Measurements from ENCODE around the gene UBA52.
A peak's percentile ranks its signal among the peaks of the same experiment; 100 is the strongest.
"Not testable (repeated sequence)": the region's sequence is repeated elsewhere in the genome, so short reads cannot be mapped to it uniquely, and the experiment has no call there.

Gene UBA52

DNA sequence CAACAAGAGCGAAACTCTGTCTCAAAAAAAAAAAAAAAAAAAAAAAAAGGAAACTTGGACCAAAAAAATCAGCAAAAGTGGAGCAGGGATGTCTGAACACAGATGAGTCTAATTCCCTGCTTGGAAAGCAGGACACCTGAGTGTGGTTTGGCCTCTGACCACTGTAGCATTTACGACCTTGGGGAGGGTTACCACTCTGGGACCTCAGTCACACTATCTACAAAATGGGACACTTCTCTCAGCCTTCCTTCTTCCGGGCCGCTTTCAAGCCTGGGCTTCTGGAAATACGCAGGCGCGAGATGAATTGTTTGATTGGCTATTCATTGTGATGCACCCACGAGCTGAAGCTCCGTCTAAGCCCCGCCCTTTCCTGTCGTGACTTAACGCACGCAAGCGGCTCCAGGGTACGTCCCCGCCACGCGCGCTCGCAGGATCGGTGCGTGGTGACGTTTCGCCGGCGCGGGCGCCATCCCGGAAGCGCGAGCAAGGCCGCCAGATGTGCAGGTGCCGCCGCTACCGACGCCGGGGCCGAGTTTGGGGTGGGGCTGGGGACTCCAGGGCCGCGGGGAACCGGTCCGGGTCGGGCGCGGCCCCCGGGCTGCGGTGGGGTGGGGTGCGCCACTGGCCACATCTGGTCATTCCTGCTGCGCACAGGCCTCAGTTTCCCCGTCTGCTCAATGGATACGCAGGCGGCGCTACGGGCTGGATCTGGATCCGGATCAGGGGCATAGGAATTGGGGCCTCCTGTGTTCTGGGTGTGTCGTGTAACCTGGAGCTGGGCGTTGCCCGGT, 14.1 kb upstream of the UBA52 start, which contains the start of gene KXD1:
TSS of gene KXD1 (plus strand) at position 460 of the 791 bp plus-strand sequence. CDS start 4,187 bp downstream, outside the sequence.
- DNase-seq (ENCODE audit: low read depth): peak; percentile 97

DNA sequence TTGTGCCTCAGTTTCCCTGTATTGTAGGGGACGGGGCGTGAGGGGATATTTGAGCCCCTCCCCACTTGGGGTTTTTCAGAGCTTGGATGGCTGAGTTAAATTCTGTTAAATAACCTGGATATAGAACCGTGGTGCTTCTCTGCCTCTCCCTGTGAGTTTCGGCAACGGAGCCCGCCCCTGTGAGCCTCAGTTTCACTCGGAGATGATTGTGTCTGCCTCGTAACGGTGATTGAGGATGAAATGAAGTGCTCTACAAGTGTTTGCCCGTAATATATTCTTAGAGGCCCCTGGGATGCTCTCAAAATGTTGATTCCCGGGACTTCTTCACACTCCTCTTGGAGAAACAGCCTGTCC, 13.5 kb upstream of the UBA52 start:
- no peak for DNase-seq (ENCODE audit: low read depth)

DNA sequence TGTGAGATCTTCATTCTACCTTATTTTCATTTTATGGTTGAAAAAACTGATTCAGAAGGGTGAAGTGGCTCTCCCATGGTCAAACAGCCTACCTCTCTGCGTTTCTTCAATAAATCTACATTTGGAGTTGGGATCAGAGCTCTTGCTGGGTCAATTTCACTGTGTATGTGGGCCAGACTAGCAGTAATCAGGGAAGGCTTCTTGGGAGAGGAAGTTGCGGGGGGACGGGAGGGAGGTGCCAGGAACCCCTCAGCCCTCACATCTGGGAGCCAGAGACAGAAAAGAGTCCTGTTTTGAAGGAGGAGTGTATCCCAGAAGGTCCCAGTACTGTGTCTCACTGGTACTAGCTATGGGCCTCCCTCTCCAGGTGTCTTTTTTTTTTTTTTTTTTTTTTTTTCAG, 13.1 kb upstream of the UBA52 start:
- no peak for DNase-seq (ENCODE audit: low read depth)

DNA sequence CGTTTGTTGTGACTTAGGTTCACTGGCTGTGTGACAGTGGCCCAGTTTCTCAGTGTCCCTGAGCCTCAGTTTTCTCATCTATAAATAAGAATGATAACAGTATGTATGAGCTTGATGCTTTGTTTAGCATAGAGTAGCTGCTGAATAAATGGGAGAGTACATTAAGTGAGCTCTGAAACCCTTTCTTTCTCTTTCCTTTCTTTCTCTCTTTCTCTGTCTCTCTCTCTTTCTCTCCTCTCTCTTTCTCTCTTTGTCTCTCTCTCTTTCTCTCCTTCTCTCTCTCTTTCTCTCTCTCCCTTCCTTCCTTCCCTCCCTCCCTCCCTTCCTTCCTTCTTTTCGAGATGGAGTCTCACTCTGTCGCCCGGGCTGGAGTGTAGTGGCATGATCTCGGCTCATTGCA, 12.0 kb upstream of the UBA52 start:
- DNase-seq (ENCODE audit: low read depth): no peak

DNA sequence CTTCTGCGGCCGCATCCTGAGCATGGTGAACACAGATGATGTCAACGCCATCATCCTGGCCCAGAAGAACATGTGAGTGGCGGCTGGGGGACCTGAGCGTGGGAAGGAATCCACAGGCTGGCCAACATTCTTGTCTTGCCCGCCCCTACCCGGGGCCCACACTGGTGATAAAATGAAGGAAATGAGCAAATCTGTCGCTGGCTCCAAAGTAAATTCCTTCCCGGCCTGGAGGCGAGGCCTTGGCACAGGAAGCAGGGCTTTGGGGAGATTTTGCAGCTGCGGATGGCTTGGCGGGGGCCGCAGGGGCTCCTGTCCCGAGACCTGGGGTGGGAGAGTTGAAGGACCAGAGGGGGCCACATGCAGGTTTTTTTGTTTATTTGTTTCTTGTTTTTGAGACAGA, 9.6 kb upstream of the UBA52 start:
- no peak for DNase-seq (ENCODE audit: low read depth)

DNA sequence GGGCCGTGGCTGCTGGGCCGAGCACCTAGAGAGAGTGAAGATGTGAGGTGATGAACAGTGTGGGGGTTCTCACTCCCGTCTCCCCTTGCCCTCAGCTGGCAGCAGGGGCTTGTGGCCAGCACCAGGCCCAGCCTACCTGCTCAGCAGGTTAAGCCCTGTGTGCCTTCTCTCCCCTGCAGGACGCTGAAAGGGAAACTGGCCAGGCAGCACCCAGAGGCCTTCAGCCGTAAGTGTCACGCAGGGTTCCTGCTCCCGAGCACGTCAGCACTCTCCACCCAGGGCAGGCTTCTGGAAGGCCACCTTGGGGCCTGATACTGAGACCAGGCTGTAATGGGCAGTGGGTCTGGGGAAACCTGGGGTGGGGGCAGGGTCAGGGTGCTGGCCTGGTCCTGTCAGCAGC, 4.7 kb upstream of the UBA52 start:
- no peak for DNase-seq (ENCODE audit: low read depth)

DNA sequence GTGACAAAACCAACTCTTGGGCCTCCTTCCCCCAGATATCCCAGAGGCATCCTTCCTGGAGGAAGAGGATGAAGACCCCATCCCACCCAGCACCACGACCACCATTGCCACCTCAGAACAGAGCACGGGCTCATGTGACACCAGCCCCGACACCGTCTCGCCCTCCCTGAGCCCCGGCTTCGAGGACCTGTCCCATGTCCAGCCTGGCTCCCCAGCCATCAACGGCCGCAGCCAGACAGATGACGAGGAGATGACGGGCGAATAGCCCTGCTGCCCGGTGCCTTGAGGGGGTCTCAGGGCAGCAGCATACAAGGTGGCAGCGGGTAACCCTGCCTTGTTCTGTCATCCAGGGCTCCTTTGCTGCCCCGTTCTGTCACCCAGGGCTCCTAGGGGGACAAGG, 3.3 kb upstream of the UBA52 start:
- DNase-seq (ENCODE audit: low read depth): no peak

DNA sequence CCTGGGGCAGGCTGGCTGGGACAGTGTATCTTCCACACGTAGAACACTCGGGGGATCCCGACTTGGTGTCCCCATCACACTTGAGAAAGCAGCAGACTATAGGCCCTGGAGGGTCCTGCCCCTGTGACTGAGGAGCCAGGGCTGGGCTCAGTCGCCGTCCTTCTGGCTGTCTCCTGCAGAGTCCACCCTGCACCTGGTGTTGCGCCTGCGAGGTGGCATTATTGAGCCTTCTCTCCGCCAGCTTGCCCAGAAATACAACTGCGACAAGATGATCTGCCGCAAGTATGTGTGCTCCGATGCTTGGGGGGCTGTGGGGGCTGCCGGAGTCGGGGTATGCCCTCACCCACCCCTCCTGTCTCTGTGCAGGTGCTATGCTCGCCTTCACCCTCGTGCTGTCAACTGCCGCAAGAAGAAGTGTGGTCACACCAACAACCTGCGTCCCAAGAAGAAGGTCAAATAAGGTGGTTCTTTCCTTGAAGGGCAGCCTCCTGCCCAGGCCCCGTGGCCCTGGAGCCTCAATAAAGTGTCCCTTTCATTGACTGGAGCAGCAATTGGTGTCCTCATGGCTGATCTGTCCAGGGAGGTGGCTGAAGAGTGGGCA, 3.1 kb downstream of the UBA52 start:
- no peak for DNase-seq (ENCODE audit: low read depth)

DNA sequence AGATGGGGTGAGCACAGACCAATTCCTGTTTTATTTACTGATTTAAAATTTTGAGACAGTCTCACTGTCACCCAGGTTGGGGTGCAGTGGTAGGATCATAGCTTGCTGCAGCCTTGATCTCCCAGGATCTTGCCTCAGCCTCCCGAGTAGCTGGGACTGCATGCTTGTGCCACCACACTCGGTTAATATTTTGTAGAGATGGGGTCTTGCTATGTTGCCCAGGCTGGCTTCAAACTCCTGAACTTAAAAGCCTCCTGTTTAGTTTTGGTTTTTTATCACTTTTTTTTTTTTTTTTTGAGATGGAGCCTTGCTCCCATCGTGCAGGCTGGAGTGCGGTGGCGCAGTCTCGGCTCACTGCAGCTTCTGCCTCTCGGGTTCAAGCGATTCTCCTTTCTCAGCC, 4.7 kb downstream of the UBA52 start:
- no peak for DNase-seq (ENCODE audit: low read depth)

DNA sequence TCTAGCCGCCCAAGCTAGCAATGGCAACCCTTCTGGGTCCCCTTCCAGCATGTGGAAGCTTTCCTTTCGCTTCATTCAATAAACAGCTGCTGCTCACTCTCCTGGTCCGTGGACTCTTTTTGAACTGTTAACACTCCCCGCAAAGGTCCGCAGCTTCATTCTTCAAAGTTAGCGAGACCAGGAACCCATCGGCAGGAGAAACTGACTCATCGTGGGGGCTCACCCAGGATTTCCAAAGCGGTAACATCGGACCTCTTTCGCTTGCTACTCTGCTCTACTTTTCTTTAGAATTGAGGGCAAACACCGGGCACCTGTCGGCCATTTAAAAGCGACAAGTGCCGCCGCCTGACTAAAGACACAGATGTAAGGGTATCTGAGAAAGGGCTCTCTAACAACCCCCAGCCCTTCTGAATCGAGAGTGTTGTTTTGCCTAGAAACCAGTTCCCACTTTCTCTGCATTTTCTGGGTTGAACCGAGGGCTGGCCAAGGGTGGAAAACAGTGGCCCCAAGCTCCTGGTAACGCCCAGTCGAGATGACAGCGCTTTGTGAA, 5.8 kb downstream of the UBA52 start:
- DNase-seq (ENCODE audit: low read depth): no peak

DNA sequence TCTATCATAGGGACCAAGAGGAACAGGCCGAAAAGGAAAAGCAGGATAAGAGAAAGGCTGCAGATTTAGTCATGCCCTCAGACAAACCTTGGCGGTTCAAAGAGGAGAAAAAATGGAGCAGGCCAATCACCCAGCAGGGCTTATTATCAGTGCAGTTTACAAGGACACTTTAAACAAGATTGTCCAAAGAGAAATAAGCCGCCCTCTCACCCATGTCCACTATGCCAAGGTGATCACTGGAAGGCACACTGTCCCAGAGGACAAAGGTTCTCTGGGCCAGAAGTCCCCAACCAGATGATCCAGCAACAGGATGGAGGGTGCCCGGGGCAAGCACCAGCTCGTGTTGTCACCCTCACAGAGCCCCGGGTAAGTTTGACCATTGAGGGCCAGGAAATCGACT, 8.7 kb downstream of the UBA52 start:
- no peak for DNase-seq (ENCODE audit: low read depth)

DNA sequence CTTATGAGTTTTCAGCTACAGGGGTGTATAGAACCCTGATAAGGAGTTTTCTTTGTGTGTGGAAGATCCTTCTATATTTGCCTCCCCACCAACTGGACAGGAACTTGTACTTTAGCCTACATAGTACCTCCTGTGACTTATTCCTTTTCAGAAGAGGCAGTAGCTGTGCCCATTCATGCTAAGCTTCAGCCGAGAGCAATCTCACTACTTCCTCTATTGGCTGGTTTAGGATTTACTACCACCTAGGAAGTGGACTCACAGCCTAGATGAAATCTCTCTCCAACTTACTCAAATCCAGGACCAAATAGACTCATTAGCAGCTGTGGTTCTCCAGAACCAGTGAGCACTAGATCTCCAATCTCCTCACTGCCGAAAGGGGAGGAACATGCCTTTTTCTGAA, 14.6 kb downstream of the UBA52 start:
- DNase-seq (ENCODE audit: low read depth): no peak

DNA sequence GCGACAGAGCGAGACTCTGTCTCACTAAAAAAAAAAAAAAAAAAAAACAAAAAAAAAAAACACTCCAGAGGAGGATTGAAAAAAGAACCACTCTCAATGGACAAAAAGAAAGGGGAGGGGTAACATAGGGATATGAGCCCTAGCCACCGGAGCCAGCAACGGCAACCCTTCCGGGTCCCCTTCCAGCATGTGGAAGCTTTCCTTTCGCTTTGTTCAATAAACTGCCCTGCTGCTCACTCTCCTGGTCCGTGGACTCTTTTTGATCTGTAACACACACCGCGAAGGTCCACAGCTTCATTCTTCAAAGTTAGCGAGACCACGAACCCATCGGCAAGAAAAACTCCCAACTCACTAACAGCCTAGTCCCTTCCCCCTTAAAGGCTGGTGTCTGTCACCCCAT, 15.9 kb downstream of the UBA52 start:
- no peak for DNase-seq (ENCODE audit: low read depth)

DNA sequence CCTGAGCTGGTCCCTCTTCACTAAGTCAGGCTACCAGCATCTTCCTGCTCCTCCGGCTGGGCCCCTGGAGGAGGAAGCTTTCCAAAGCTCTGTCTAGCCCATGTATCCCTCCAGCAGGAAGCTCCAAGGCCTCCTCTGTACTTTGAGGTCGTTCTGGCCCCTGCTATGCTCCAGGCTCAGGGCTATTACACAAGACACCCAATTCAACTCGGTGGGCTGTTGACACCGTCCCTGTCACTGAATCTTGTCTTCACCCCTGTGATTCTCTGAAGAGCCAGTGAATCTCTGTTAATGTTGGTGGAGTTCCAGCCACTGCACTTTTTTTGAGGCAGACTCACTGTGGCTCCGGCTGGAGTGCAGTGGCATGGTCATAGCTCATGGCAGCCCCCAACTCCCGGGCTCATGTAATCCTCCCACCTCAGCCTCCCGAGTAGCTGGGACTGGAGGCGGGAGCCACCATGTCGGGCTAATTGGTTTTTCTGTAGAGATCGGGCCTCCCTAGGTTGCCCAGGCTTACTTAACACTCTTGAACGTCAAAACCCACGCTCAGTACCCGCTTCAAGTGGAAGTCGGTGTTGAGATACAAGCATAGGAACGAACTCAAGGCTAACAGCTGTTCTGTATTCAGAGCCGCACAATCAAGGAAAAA, 16.4 kb downstream of the UBA52 start:
- DNase-seq (ENCODE audit: low read depth): no peak

DNA sequence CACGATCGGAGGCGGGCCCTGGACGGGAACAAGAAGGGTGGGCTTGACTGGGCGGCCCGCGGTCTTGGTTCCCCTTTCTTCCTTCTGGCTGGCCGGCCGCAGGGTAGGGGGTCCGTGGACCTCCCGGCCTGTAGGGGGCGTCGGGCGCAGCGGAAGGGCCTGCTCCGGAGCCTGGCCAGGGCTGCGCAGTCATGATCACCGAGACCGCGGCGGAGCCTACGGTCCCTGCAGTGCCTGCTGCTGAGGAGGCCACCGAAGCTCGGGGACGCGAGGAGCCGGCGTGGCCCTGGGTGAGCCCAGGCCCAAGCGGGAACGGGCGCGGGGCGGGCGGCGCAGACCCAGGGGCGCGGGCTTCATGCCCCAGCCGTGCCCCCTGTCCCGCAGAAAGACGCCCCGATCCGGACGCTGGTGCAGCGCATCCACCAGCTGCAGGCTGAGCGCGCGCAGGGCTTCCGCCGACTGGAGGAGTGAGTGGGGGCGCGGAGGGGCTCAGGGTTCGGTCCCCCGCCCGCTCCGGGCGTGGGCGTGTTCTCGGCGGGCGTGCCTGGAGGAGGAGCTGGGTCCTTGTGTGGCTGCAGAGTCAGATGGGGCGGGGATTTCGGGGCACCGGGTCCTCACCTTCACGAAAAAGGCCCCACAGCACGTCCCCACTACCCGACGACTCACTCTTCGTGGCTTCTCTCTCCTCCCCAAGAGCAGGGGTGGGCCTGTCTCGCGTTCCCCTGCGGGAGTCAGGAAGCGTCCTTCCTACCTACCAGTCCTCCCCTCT, 17.1 kb downstream of the UBA52 start, which contains the start of gene REX1BD:
TSS of gene REX1BD (plus strand) at position 188 of the 769 bp plus-strand sequence. CDS start at position 192, 4 bp downstream.
- peak; percentile 79 for DNase-seq (ENCODE audit: low read depth)

DNA sequence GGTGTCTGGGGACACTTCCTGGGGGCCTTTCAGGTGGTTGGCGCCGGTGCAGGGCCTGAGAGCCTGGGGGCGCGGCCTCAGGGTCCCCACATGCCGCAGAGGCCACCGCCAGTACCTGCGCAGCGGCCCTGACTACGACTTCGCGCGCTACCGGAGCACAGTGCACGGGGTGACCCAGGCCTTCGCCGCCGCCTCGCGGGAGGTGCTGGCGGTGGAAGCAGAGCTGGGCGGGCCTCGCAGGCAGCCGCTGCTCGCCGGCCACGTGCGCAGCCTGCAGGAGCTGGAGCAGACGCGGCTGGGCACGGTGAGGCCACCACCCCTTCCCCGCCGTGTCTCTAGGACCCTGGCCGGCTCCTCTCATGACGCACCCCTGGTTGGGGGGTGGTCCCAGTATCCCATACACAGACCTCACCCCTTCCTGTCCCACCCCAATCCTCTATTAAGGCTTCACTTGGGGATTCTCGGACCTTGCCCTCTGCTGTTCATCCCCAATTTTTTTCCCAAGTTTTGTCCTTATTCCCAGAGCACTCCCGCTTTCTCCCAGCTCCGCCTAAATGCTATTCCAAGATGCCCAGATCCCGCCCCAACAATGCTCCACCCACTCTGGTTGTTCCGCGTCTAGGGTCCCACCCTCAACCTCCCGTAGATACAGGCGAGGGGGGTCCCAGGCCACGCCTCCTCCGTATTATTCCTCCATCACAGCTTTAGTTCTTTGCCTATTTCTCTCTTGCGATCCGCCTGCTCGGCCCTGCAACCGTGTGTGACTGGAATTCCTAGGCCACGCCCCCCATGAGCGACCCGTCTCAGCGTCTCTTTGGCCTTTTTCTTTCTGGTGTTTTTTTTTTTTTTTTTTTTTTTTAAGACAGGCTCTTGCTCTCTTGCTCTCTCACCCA, 18.0 kb downstream of the UBA52 start:
- DNase-seq (ENCODE audit: low read depth): peak; percentile 47

DNA sequence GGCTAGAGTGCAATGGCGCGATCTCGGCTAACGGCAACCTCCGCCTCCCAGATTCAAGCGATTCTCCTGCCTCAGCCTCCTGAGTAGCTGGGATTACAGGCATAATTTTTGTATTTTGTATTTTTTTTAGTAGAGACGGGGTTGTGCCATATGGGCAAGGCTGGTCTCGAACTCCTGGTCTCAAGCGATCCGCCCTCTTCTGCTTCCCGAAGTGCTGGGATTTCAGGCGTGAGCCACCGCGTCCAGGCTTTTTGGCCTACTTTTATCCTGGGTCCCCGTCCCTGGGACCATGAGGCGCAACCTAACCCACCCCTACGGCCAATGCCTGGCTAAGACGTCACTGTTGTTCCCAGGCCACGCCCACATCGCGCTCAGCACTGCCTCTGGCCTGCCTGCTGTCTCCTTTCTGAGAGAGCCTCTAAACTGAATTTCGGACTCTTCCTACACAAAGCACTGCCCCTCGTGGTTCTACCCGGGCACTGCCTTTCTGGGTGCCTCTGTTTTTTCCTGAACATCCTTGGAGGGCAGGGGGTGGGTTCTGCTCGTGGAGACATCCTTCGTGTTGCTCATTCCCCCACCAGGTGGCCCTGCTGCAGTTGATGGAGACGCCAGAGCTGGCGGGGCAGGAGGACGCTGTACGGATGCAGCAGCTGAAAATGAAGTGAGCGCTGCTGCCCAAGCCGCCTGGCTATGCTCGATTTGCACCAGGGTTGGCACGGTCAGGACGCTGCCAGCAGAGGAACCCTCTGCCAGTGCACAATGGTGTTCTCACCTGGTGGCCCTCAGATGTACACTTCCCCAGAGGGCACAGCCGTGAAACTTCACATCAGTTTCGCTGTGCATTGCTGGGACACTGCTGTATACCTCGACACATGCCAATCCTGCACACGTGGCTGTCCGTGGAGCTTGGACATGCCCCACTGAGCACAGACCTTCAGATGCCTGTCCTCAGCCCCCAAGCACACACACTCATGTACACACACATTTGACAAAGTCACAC, 18.9 kb downstream of the UBA52 start:
- no peak for DNase-seq (ENCODE audit: low read depth)

DNA sequence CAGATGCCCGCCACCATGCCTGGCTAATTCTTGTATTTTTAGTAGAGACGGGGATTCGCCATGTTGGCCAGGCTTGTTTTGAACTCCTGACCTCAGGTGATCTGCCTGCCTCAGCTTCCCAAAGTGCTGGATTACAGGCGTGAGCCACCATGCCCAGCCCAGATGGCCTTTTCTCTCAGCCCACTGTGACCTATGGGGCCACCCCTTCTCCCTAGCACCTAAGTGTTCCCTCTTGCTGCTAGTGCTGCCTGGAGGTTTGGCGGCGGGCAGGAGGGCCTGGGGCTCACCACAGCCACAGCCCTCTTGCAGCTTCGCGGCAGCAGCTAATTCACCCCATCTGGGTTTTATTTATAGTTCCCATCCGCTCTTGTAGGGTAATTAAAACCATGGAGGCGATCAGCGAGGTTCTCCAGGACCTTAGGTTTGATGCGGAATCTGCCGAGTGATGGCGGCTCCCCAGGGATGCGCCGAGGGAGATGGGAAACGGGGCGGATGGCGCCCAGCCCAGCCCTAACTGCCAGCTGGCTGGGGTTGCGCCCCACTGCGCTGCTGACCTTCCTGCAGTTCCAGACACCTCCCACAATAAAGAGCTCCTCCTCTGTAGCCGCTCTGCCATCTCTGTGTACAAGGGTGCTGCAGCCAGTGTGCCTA, 20.2 kb downstream of the UBA52 start:
- no peak for DNase-seq (ENCODE audit: low read depth)

DNA sequence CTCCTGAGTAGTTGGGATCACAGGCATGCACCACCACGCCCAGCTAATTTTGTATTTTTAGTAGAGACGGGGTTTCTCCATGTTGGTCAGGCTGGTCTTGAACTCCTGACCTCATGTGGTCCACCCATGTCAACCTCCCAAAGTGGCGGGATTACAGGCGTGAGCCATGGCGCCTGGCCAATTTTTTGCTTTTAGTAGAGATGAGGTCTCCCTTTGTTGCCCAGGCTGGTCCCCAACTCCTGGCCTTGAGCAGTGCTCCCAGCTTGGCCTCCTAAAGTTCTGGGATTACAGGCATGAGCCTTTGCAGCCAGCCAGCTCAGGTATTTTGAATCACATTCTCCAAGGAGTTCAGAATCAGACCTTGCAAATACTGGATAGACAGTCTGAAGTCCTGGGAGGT, 21.1 kb downstream of the UBA52 start:
- not testable (repeated sequence) for DNase-seq (ENCODE audit: low read depth)

Data from activated gamma-delta T cell treated with anti-CD3 and anti-CD28 coated beads, Interleukin-2, amount 50 U/mL, for 16 hours (primary cell).